Right ventricle myocardium superior (tissue), 1 donor: Measurements from ENCODE around the gene CHCHD6. TPM values are rescaled to one million over a fixed set of nuclear protein-coding genes. Genes with fewer than 3 reads are reported as not detected.
"Not testable (repeated sequence)": the region's sequence is repeated elsewhere in the genome, so short reads cannot be mapped to it uniquely, and the experiment has no call there.

Experiments
- ATAC-seq: fragments of 200-7000 bp; cut with Tn5 transposase; one replicate; pipeline ENCODE4 v1.9.1; 2020; ENCODE audit warnings: mild to moderate bottlenecking; ENCODE audit not compliant: poor library complexity
- DNase-seq: peaks from one replicate; pipeline ENCODE4 v3.0.0-alpha.2; 2020
- intact Hi-C: fragments of 100-400 bp; cut with DNase I; formaldehyde crosslinking; loops from one replicate; pipeline ENCODE4 v1.11.2; 2022
- total RNA-seq: library from RNA; stranded (reverse); fragmentation: NEBNext Ultra II Directional; extraction: Animal tissue kit (Norgen Biotek cat#: 25700); gene quantifications from one replicate; pipeline ENCODE4 v1.2.1, GENCODE V29; 2021
- donor health status: DM: no; HTN: yes; CAD: no; lungs with severe emphysema.

The CHCHD6 gene
- total RNA-seq, 1 donor from 2014 or later: 8.3 TPM

DNA sequence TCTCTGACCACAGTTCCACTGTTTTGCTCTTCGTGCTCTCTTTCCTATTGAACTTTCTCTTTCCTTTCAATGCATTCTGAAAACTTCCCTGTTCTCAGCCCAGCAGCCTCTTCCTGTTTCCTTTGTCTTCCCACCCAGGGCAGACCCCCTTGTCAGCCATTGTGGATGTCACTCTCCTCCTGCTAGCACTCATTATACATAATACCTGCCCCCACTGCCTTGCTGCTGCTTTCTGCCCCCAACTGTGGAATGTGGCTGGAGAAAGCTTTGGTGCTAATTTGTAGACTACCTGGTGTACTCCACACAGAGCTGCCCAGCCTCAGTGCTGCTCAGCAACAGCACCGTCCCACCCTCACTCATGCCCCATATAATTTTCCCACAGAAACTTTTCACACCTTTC is 80.2 kb downstream of the CHCHD6 start:
- no peak for ATAC-seq
- DNase-seq: no peak
- intact Hi-C loops: no loop called here

DNA sequence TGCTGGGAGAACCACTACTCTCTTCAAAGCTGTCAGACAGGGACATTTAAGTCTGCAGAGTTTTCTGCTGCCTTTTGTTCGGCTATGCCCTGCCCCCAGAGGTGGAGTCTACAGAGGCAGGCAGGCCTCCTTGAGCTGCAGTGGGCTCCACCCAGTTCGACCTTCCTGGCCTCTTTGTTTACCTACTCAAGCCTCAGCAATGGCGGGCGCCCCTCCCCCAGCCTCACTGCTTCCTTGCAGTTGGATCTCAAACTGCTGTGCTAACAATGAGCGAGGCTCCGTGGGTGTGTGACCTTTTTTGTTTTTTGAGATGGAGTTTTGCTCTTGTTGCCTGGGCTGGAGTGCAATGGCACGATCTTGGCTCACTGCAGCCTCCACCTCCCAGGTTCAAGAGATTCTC is 87.3 kb downstream of the CHCHD6 start:
- ATAC-seq, DNase-seq, intact Hi-C loops: not testable (repeated sequence)

DNA sequence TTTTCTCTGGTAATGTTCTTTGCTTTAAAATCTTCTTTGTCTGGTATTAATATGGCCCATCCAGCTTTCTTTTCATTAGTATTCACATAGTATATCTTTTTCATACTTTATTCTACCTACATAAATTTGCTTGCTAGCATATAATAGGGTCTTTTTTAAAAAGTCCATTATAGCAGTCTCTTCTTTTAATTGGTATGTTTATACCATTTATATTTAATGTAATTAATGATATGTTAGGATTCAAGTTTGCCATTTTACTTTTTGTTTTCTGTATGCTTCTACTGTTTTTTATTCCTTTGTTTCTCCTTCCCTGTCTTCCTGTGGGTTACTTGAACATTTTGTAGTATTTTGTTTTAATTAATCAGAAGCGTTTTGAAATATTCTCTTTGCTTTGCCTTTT is 89.0 kb downstream of the CHCHD6 start:
- no peak for ATAC-seq

DNA sequence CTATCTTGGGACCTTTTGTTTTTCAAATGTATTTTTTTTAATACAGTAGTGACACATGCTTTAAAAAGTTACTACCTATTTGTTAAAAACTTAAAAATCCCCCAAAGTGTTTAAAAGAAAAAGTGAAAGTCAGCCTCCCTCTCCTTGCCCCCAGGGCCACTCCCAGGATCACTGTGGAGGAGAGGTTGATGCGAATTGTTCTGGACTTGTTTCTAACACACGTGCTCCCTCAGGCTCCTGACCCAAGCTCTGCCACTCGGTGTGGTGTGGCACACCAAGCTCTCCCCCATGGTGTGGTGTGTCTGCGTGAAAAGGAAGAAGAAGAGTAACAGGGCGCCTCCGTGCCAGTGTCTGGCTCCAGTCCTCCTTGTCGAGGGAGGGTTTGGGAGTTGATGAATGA is 93.5 kb downstream of the CHCHD6 start:
- DNase-seq: no peak
- ATAC-seq: no peak
- intact Hi-C loops: no loop called here

More for the DNA sequence above, 89.0 kb downstream of the CHCHD6 start:
- DNase-seq: no peak
- intact Hi-C loops: no loop called here

DNA sequence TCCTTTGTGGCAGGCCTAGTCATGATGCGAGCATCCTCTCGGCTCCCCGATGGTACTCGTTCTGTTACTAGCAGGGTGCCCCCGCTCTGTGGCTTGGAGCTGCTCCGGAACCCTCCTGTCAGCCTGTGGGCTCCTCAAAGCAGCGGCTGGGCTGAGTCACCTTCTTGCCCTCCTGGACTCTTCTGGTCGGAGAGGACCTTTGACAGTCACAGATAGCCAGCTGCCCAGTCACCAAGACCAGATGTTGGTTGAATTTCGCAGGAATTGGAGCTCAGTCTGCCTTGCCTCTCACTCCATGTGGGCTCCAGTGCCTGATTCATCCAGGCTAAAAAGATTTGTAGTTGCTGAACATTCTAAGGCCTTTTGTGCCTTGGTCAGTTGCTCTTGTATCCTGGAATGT is 94.5 kb downstream of the CHCHD6 start:
- DNase-seq (no peak), ATAC-seq (no peak)
- intact Hi-C loops: no loop called here

DNA sequence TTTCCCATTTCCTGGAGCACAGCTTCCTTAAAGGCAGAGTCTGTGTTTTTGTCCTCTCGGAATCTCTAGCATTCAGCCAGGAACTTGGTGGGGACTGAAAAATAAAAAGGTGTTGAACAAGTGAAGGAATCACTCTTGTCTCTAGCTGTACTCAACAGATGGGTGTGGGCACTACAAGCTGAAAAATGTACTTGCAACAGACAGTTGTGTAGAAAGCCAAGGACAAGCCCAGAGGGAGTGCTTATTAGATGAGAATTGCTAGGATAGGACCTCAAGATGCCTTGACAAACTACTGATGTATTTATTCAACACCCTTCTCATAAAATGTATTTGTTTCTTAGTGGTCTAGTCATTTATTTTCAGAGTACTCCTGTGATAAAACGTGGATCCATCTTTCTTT is 95.1 kb downstream of the CHCHD6 start:
- ATAC-seq (no peak), DNase-seq (no peak)
- intact Hi-C loops: no loop called here

DNA sequence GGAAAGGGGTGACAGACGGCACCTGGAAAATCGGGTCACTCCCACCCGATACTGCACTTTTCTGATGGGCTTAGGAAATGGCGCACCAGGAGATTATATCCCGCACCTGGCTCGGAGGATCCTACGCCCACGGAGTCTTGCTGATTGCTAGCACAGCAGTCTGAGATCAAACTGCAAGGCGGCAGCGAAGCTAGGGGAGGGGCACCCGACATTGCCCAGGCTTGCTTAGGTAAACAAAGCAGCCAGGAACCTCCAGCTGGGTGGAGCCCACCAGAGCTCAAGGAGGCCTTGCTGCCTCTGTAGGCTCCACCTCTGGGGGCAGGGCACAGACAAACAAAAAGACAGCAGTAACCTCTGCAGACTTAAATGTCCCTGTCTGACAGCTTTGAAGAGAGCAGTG is 97.3 kb downstream of the CHCHD6 start:
- ATAC-seq: not testable (repeated sequence)

DNA sequence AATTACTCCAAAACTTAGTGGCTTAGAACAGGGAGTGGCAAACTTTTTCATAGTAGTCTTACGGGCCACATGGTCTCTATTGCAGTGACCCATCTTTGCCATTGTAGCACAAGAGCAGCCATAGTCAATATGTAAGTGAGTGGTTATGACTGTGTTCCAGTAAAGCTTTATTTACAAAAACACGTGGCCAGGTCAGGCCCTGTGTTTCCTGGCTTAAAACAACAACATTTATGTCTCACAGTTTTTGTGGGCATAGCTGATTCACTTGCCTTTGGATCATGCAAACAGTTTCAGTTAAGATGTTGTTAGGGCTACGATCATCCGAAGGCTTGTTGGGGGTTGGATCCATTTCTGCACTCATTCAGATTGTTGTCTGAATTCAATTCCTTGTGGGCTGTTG is 103.8 kb downstream of the CHCHD6 start:
- intact Hi-C loops: no loop called here
- no peak for ATAC-seq
- no peak for DNase-seq

More for the DNA sequence above, 97.3 kb downstream of the CHCHD6 start:
- intact Hi-C loops, DNase-seq: not testable (repeated sequence)

DNA sequence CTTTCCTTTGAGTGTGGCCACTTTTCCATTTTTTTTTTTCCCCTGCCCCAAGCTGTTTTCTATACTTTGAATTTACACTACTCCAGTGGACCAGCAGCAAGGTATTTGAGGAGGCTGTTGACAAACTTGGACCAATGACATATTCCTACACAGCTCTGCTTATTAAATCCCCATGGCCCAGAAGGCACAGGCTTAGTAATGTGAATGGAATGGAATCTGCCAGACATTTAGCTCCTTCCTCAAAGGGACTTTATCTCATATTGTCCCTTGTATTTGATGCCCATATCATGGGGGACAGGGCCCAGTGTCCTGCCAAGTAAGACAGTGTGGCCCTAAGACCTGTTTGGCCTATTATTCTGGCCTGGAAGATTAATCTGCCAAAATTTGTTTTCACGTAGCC is 107.5 kb downstream of the CHCHD6 start:
- DNase-seq (no peak), ATAC-seq (peak; percentile 86)
- intact Hi-C loops: no loop called here

DNA sequence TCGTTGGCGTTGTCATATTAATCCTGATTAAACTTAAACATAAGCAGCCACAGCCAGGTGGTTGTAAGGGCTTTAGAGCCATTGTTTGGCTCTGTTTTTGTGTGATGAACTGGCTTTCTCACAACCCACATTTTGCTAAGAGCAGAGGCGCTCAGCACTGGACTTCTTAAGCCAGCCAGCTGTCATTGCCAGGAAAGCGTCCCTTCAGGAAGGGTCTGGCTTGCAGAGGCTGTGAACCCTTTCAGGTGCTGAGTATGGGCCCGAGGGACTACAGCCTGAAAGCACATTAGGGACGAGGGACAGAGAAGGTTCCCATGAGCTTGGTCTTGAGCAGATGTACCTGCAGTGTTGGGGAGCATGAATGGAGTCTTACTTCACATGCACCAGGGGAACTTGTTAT is 112.3 kb downstream of the CHCHD6 start:
- intact Hi-C loops: no loop called here
- DNase-seq: no peak
- ATAC-seq: peak; percentile 16

DNA sequence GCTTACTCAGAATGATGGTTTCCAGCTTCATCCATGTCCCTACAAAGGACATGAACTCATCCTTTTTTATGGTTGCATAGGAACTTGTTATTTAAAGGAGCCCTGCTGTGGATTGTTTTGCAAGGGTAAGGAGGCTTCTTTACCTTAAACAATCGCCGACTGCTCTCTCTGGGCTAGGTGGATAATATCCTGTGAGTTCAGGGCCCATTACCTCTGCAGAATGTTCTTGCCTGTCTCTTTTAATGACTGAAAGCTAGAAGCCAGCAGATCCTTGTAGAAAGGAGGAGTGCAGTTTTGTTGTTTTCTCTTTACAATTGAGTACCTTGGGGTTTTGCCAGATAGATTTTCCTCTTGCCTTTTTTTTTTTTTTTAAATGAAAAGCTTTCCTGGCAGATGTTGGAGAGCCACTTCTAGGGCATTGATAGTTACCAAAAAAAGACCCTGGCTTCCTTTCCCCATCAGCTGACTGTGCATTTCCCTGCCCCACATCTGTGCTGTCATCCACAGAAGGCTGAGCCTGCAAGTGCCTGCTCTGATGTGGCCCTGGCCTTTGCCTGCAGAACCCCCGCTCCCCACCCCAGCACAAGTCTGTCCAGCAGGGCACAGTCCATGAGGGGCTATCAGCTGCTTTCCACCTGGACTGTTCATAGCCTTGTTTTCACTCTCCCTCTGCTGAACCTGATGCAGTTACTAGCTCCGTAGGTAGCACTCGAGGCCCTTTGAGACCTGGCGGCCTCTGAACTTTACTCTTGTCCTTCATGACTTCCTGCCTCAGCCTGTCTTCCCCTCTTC is 113.1 kb downstream of the CHCHD6 start:
- intact Hi-C loops: no loop called here
- peak; percentile 82 for ATAC-seq
- peak; percentile 55 for DNase-seq

DNA sequence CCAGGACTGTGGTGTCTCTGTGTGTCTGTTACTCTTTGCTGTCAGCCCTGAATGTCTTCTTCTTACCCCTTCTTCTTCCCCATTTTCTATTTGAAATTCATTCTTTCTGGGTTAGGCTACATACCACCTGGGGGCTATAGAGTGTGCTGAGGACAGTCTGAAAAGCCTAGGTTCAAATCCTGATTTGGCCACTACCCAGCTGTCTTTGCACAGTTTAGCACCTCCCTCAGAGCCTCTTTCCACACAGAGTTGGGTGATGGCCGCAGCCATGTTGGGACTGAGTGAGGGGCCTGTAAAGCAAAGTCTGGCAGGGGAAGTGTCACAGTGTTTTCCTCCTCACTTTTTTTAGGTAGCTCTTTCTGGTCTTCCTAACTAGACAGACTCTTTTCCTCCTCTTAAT is 113.7 kb downstream of the CHCHD6 start:
- DNase-seq (no peak), ATAC-seq (peak; percentile 19)
- intact Hi-C loops: no loop called here

DNA sequence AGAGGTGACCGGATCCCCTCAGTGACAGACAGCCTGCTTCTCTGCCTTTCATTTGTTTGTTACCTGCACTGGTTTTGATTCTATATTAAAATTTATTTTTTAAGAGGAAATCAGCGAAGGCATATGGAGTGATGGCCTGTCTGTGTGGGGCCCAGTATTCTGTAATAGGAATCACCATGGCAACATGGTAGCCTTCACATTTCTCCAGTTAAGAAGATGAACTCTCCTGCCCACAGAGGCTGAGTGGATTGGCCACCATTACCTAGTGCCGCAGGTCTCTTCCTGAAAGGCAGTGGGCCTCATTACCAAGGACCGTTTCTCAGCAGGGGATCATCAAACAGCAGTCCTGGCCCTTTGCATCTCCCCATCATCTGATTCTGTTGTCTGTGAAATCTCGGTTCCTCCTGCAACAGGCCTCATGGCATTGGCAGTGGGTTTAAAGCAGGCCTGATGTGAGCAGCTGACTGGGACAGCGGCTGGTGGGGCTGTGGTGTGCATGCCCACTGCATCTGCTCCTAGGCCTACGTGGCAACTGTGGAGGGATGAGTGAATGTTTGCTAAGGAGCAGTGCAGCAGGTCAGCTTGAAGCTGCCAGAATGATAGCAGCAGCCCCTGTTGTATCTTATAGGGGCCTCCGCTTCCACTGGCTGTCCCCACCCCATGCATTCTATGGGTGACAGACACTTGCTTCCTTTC is 114.5 kb downstream of the CHCHD6 start:
- DNase-seq: no peak
- no peak for ATAC-seq
- intact Hi-C loops: no loop called here

DNA sequence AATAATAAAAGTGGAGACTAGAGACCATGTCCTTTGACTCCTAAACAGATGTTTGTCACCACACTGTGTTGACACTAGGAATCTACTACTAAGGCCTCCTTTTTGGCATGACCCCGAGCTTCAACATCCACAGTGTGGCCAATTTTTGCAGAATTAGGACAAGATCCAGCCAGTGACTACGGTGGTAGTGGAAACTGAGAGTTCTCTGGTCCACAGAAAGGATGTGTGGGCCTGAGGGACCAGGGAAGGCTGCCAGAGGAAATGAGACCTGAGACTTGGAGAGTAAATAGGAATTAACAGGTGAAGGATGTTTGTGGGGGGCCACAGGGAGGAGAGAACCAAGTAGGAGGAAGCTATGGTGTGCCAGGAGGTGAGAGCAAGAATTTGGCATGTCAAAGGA is 122.7 kb downstream of the CHCHD6 start:
- ATAC-seq: peak; percentile 69
- DNase-seq: no peak
- intact Hi-C loops: no loop called here

DNA sequence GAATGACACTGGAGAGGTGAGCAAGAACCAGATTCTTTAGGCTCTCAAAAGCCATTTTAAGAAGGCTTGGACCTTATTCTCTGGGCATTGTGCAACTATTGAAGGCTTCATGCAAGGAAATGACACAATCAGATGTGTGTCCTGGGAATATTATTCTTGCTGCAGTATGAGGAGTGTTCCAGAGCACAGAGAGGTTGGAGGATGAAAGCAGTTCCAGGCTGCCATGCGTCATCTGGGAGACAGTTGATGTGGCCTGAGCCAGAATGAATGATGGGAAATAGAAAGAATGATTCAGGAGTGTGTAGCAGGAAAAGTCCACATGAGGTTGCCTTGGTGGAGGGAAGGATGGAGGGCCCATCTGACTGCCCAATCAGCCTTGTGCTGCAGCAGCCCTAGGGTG is 123.1 kb downstream of the CHCHD6 start:
- peak; percentile 66 for DNase-seq
- peak; percentile 91 for ATAC-seq
- intact Hi-C loops: no loop called here

DNA sequence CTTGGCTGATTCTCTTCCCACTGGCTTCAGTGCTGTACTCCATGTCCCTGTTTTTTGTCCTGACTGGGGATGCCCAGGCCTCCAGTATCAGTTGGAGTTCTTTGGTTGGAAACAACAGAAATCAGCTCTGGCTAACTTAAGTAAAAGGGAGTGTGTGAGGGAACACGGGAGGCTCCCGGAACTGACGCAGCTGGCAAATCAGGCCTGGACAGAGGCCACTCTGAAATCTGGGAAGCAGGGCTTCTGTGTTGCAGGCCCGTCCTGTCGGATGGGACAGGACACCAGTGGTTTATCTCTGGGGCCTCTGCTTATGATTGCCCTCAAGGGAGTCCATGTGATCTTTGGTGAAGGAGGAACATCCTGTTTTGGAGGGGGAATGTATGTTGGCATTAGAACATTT is 124.3 kb downstream of the CHCHD6 start:
- intact Hi-C loops: no loop called here
- ATAC-seq (peak; percentile 77), DNase-seq (peak; percentile 82)

DNA sequence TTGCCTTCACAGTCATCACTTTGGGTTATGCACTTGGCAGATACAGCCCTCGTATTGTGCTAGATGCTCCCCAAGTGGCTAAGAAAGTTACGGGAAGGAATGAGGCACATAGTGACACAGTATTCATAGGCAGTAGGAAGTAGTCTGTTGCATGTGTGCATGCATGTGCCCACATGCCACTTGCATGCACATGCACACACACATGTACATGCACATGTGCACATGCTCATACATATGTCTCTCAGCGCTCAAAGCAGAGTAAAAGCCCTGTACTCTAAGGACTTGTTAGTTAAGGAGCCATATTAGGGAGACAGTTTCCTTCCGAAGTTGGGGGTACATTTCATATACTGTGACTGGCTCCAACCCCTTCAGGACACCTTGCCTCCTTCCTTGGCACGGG is 128.9 kb downstream of the CHCHD6 start:
- DNase-seq: no peak
- intact Hi-C loops: no loop called here
- no peak for ATAC-seq

DNA sequence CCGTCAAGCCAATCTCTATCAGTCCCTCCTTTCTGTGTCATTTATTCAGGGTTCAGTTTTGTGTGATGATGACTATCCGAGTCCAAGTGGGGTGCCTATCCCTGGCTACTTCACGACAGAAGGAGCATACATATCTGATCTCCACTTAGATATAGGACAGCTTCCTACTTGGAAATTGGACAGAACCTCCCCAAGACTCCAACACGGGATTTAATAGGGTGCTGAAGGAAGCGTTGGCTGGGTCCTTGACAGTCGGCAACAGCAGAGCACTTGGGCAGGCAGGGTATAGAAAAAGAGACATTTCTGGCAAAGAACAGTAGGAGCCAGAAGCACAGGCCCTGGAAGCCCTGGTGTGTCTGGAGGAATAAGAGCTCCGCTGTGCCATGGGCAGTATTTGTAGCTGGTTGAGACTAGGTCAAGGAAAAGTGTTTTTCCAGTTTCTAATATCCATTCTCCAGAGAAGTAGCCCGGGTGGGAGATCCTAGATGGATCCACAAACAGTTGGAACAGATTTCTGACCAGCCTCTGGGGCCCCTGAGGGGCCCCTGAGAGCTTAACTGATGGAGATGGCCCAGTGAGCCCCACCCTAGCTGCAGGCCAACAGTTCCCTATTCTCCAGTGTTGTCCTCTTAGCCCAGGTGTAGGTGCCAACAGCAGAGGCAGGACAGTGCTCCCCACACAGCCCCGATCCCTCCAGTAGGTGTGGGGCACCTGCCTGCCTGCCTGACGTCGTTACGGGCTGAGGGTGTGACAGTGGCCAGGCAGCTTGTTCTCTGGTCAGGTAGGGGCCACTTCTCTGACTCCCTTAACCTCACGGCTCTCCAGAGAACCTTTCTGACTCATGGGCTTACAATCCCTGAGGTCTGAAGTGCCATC is 130.8 kb downstream of the CHCHD6 start:
- DNase-seq (no peak), ATAC-seq (no peak)
- intact Hi-C loops: no loop called here

DNA sequence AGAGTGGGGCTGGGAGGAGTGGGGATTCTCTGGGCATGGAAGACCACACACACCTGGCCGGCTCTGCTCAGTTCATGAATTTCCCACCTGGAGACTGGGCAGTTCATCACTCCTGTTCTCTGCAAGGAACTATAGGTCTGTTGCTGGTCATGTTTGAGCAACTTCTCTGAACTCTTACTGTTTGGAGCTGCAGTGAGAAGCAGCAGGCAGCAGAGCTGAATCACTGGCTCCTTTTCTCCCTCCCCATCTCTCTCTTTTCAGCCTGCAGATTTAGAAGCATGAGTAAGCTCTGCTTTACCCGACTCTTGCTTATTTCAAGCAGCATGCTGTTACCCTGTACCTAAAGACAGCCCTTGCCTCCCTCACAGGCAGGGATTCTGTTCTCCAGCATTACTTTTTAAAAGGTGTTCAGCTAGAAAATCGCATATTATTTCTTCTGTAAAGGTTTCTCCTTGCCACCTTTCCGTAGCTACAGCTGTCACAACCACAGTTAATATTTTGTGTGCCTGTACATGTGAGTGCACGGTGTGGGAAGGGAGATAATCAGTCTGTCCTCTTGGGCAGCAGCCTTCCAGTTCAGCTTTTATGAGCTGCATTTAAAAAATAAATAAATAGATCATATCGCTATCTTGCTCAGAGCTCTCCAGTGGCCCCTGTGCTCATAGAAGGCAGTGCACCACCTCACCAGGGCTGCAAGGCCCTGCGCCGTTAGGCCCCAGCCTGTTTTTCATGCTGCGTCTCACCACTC is 131.6 kb downstream of the CHCHD6 start:
- DNase-seq: no peak
- ATAC-seq: no peak
- intact Hi-C loops: no loop called here
